Measurements from ENCODE around the gene ADAM8.

DNA sequence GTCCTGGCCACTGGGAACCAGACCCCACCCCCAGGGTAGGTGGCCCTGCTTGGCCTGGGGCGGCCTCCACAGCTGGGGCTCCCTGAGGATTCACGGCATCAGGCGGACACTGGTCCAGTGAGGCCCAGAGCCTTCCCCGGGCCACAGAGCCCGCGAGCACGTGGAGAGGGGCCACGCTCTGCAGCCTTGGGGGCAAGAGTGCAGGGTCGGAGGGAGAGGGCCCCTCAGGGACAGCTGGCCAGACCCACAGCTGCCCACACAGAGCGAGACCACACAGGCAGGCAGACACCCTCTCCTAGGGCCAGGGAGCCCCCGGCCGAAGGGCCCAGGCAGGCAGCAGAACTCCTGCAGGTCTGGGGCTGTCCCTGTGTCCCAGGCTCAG is 28.3 kb downstream of the ADAM8 start:
- TF ChIP-seq, protein P1, sequence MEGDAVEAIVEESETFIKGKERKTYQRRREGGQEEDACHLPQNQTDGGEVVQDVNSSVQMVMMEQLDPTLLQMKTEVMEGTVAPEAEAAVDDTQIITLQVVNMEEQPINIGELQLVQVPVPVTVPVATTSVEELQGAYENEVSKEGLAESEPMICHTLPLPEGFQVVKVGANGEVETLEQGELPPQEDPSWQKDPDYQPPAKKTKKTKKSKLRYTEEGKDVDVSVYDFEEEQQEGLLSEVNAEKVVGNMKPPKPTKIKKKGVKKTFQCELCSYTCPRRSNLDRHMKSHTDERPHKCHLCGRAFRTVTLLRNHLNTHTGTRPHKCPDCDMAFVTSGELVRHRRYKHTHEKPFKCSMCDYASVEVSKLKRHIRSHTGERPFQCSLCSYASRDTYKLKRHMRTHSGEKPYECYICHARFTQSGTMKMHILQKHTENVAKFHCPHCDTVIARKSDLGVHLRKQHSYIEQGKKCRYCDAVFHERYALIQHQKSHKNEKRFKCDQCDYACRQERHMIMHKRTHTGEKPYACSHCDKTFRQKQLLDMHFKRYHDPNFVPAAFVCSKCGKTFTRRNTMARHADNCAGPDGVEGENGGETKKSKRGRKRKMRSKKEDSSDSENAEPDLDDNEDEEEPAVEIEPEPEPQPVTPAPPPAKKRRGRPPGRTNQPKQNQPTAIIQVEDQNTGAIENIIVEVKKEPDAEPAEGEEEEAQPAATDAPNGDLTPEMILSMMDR (IDR thresholded peaks at IDR 0.05), result no peak
- no peak for TF ChIP-seq POLR2A (IDR thresholded peaks at IDR 0.05)

Measured in esophagus squamous epithelium (tissue), 4 donors.